Stimulated activated CD4-positive, alpha-beta T cell treated with anti-CD3 and anti-CD28 coated beads, Interleukin-1b, Interleukin-23, amount 100 ng/mL, for 1 hour (primary cell): ENCODE data around the gene CRIP3.
"Not testable (repeated sequence)": the region's sequence is repeated elsewhere in the genome, so short reads cannot be mapped to it uniquely, and the experiment has no call there.

ENCODE experiments used
- DNase-seq, 2 donors: peaks; one replicate each; pipeline ENCODE4 v3.0.0-alpha.2; 2020; ENCODE audit warnings: low read depth in 2 of 2

Gene CRIP3, protein sequence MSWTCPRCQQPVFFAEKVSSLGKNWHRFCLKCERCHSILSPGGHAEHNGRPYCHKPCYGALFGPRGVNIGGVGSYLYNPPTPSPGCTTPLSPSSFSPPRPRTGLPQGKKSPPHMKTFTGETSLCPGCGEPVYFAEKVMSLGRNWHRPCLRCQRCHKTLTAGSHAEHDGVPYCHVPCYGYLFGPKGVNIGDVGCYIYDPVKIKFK

DNA sequence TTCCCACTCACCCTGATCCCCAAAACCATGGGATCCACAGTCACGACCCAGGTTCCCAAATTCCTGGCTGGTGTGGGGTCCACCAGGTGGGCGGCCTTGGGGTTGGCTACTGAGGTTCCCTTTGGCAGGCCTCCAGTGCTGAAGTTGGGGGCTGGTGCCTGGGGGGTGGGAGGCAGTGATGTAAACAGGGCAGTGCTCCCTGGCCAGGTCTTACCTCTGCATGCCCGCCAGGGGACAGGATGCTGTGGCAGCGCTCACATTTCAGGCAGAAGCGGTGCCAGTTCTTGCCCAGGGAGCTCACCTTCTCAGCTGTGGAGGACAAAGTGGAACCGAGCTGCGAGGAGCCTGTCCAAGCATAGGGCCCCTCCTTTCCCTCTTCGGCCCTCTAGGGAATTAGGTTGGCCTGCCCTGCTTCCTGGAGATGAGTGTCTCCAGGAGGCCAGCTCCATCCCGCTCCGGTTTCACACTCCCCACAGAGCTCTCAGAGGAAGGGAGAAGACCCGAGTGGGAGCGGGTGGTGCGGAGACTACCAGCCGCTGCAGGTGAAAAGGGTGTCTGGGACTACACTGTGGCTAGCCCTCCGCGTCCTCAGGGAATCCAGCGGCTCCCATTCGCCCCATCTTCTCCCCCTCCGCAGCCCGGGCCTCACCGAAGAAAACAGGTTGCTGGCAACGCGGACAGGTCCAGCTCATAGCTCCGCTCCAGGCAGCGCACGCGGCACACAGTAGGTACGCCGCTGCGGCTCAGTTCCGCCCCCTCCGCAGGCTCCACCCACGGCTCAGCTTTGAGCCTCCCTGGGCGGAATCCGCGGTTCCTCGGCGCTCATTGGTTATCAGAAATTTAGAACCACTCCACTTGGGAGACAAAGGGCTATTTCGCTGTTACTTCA, at the start of gene CRIP3:
Gene CRIP3, minus strand, starts transcription at position 726 of the 889 bp plus-strand sequence. Its CDS starts 34 bp downstream, at position 692.
- no peak for DNase-seq

DNA sequence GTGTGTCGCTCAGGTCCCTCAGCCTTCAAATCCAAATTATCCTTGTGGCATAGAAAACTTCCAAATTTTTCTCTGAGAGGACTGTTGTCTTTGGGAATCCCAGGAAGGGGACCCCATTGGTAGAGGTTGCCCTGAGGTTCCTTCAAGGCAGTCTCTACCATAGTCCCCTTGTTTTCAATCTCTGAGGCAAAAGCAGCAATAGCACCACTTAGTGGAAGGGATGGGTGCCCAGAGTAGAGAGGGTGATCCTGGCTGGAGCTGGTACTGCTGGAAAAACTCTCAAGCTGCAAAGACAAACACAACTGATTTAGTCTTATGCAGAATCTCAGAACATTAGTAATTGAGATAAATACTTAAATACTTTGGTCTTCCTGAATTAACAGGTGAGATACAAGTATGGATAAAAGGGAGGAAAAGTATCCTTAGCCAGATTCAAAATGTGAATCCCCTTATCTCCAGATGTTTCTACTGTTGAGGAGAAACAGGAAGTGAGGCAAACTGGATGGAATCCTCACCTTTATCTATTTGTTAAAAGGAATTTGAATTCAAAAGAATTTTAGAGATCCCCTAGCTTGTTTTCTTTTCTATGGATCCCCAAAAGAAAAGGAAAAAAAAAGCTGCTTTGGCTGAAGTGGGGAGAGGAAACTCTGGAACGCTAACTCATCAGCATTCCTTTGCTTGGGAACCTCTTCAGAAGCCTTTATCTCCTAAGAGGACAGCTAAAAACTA, 47.4 kb upstream of the CRIP3 start:
- no peak for DNase-seq

DNA sequence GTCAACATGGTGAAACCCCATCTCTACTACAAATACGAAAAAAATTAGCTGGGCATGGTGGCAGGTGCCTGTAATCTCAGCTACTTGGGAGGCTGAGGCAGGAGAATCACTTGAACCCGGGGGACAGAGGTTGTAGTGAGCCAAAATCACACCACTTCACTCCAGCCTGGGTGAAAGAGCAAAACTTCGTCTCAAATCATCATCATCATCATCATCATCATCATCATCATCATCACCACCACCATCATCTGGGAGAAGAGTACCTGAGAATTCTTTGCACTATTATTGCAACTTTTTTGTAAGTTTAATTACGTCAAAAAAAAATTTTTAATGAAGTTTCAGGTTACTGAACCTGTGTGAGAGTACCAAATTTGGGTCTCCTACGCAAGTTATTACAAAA, 43.3 kb upstream of the CRIP3 start:
- not testable (repeated sequence) for DNase-seq

DNA sequence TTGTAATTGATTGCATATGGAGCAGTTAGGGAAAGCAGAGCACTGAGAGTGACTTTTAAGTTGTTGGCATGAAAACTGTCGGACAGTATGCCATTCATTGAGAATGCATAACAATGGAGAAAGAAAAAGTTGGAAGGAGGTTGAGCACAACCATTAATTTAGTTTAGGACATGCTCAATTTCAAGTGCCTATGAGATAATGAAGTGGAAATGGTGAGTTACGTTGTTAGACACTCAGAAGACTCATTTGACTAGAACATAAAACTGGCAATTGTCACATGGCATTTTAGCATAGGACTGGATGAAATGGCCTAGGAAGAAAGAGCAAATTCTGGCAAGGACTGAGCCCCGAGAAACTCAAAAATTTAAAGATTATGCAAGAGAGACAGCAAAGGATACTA, 38.8 kb upstream of the CRIP3 start:
- no peak for DNase-seq

DNA sequence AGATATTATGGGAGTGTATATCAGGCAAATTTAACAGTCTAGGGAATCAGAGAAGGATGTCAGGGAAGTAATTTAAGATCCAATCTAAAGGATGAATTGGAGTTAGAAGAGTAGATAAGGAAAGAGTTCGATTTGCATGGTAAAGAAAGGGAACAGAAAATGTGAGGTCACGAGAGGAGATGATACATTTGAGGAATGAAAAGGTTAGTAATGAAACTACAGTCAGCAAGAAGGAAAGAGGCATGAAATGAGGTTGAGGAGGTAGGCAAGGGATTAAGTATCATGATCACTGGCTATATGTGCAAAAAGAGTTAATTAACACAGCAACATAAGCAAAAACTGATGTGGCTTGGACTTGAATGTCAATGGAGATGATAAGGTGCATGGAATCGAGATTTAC, 38.4 kb upstream of the CRIP3 start:
- DNase-seq = no peak

DNA sequence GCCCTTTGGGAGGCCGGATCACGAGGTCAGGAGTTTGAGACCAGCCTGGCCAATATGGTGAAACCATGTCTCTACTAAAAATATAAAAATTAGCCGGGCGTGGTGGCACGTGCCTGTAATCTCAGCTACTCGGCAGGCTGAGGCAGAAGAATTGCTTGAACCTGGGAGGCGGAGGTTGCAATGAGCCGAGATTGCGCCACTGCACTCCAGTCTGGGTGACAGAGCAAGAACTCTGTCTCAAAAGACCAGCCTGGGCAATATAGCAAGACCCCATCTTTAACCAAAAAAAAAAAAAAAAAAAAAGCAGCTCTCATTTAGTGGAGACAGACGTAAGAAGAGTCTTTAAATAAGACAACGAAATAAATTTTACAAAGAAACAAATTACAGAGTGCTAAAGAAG, 37.6 kb upstream of the CRIP3 start:
- DNase-seq = not testable (repeated sequence)

DNA sequence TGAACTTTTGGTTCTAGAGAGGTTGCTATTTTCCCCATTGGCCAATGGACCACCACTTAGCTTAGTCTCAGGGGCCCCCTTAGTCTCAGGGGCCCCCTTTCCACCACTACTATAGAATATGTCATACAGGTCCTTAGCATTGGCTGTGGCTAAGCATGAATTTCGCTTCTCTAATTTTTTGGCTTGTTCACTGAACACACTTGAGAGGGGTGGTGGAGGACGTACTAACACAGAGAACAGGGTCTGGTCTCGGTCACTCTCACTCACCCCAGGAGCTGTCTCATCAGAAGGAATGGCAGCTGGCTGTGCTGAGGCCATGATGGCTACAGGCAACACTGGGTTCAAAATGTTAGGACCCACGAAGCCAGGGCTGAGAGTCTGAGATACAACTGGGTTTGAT, 30.5 kb upstream of the CRIP3 start:
- DNase-seq = no peak

DNA sequence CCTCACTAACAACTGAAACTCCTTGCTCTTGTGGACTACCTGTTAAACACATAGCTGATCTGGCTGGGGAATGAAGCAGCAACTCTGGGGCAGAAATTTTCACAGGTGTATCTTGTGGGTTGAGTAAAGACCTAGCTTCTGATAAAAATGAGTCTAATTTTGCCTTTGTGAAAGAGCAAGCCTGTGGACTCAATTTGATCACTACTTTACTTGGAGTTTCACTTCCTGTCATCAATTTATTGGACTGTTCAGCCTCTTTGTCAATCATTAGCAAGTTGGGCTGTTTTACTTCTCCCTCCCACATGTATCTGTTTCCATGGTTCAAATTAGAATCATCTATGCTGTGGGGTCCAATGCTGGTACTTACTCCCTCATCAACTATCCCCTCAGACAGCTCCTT, 29.6 kb upstream of the CRIP3 start:
- DNase-seq = no peak

DNA sequence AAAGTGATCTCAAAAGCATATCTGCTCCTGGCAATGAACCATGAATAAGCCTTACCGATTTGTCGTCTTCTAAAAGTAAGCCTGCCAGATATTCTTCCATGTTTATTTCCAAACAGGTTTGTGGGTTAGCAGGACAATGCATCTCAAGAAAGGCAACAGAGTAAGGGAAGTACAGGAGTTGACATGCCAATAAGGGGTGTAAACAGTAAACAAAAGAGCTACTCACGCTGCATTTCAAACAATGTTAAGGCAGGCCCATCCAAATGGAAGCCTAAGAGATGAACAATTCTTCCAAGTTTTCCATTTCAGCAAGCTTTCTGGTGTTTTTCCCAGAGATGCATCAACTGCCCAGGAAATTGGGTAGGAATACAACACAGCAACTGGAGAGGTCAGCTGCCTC, 27.8 kb upstream of the CRIP3 start:
- no peak for DNase-seq

DNA sequence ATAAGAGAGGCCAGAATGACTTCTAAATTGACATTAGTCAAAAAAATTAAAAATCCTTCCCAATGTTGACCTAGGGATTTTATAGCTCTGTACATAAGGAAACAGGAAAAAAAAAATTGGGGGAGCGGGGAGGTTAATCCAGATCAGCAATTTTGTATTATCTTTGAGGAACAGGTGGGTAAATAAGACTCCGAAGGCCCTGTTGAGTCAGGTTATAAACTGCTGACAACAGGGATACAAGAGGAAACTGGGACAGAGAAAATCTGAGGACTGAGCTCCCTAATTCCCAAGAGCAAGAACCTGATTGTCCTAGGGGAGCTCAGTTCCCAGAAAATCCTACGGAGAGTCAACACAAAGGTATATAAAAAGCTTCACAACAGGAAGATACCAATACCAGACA, 26.8 kb upstream of the CRIP3 start:
- no peak for DNase-seq

DNA sequence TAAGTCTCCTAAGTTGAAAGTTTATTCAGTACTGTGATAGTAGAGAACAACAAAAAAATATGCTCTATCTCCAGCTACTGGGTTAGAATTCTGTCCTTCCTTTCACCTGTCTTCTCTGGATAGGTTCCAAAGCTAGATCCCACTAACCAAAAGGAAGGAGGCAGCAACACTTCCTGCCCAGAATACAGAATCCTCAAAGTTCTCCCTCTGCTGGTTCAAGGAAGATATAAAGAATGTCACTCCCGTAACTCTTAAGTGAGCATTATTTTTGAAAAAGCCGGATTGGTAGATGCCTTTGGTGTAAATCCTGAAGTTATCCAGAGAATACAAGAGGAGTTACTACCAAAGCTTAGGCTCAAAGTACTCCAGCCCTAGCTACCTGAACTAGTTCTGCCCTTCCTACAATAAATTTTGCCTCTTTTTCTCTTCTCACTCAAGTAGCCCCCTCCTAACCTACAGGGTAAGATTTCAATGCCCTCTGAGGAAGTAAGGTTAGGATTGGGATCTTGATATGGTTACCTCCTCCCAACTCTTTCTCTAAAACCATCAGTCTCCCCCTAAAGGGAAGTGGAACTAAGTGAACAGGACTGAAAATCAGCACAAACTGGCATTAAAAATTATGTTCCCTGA, 26.0 kb upstream of the CRIP3 start:
- DNase-seq = no peak

DNA sequence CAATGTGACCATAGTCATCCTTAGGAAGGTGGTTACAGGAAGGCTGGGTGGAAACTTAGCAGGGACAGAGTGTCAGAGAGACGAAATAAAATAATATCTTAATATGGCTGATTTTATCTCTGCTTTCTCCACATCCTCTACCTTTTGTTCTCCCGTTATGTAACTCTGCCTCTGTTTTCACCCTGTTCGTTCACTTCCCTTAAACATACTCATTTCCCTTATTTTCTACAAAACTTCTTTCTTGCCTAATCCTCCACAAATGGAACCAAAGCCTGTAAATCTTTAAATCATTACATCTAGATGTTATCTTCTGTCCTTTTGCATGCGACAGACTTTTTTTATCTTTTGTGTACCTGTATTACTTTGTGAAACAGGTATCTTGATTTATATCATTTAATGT, 23.3 kb upstream of the CRIP3 start:
- DNase-seq = no peak

DNA sequence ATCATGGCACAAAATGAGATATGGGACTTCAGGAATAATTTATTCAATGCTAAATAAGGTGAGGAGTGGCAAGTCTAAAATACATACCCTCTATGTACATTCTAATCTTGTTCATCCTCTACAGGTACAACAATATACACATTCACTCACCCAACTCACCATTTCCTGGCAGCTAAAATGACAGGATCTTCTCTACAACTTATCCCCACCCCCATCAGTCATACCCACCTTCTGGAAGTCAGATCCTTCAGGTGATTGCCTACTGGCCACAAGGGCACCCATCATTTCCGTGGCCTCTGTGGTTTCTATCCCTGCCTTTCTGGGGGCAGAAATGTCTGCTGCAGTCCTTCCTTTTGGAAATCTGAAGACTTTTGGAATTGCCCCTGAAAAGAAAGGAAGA, 22.8 kb upstream of the CRIP3 start:
- no peak for DNase-seq

DNA sequence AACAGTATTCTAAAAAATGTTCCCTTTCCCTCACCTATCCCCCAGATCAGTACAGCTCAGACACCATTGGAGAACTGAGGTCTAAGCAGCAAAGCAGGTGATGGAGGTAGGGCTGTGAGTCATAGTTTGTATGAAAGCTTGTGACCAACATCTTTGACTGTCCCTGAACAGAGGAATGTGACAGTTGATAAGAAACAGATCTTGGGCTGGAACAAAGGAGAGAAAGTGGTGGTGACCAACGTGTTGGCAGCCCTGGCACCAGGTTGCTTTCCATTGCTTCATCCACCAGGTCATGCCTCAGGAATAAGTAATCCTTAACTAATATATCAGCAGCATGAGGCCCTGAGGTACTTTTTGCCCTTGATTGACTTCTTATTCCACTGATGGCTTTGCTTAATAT, 19.9 kb upstream of the CRIP3 start:
- no peak for DNase-seq

DNA sequence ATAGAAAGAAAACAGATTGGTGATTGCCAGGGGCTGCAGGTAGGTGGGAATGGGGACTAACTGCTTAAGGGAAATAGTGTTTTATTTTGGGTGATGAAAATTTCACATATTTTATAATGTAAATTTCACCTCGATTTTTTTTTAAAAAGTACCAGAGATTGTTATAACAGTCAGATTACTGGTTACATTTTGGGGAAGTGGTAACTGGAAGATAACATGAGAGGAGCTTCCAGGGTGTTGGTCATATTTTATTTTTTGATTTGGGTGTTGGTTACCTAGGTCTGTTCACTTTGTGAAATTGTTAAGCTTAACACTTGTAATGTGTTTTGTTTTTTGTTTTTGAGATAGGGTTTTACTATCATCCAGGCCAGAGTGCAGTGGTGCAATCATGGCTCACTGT, 17.2 kb upstream of the CRIP3 start:
- no peak for DNase-seq

DNA sequence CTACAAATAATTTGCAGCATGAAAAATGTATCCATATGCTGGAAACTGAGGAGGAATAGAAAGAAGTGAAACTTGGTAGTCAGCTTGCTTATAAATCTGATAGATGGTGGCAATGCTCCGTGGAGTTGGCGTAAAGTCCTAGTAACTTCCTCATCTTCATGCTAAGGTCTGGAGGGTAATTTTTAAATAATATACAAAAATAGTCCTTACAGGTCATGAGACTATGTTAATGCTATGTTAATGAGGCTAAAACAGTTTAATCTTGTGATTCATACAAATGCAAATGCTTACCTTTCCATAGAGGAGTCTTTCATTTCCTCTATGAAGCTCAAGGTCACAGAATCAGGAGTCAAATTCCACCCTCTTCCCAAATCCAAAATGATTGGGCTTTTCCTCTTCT, 9.4 kb upstream of the CRIP3 start:
- DNase-seq = no peak

DNA sequence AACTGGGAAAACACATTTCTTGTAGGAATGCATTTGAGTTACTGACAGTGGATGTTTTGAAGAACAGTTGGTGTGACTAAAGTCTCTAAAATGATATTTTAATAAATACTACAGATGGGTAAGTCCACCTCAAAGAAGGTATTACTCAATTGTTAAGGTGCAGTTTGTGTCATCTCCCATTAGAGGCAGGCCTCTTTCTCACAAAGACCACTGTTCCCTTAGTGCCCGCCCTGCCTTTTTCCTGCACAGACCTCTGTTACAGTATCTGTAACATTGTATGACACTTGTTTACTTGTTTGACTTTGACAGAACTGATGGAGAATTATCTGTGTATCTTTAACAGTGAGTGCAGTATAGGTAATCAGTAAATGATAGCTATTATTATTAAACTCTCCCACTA, 5.2 kb upstream of the CRIP3 start:
- no peak for DNase-seq

DNA sequence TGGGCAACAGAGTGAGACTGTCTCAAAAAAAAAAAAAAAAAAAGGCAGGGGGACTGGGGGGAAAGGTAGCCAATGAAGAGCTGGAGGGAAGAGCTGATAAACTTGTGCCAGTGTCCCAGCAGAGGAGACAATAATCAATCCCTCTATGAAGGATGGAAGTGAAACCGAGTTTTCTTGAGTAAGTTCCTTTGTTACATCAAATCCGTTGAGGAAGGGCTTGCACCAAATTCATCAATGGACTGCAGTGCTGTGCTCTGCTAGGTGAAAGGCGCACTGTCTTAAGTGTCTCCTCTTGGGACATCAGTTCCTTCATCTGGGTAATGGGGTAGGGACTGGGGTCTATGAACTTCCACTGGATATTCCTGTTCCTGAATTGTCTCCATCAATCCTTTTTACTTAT, 3.0 kb upstream of the CRIP3 start:
- no peak for DNase-seq

DNA sequence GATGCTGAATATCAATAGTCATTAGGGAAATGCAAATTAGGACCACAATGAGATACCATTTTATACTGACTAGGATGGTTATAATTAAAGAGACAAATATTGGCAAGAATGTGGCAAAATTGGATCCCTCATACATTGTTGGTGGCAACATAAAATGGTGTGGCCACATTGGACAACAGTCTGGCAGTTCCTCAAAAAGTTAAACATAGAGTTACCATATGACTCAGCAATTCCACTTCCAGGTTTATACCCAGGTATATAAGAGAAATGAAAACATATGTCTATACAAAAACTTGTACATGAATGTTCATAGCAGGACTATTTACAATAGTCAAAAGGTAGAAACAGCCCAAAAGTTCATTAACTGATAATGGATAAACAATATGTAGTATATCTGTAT, 2.0 kb upstream of the CRIP3 start:
- DNase-seq = no peak

DNA sequence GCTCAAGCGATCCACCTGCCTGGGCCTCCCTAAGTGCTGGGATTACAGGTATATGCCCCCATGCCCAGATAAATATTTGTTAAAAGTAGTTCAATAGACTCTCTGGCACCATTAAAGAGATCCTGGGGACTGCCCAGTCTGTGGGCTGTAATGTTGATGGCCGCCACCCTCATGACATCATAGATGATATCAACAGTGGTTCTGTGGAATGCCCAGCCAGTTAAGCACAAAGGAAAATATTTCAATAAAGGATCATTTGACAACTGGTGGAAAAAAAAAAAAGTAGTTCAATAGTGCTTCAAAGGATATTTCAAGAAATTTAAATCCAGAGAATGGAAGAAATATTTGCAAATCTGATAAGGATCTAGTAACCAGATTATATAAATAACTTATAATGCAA, 1.5 kb upstream of the CRIP3 start:
- no peak for DNase-seq

DNA sequence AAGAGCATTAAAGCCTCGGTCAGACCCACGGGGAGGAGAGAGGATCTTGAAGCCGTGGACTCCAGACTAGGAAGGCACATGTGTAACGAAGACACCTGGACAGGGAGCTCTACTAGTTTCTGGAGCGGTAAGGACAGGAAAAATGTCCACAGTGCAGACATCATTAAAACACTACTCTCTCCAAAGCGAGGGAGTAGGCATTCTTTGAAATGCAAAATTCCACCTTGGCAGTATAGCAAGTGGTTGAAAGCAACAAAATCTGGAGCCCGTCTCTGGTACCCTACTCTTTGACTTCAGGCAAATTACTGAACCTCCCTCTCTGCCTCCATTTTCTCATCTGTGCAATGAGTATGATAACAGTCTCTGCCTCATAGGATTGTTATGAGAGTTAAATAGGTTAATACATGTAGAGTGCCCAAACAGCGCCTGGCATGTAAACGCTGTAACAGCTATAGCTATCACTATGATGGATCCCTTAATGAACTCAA, 408 bp upstream of the CRIP3 start:
- no peak for DNase-seq

DNA sequence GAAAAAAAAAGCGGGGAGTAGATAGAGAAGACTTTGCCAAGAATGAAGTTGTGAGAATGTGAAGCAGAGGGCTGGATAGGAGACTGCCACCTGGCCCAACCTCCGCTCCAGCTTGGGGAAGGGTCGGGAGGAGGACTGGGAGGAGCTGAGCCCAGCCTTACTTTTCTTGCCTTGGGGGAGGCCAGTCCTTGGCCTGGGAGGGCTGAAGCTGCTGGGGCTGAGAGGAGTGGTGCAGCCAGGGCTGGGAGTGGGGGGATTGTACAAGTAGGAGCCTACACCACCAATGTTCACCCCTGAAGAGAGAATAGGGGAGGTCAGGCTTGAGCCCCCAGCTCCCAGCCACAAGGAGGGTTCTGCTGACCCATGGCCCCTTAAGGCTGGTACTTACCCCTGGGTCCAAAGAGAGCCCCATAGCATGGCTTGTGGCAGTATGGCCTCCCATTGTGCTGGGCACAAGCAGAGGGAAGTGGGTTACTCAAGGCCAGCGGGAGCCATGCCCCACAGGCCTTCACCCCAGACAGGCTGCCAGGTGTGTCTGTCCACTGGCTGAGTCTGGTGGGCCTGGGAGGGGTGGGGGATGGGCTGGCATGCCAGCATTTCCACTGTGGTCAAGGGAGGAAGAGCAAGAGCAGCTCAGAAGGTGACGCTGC, 1.1 kb downstream of the CRIP3 start:
- DNase-seq = no peak
